K562 (cell line): ENCODE results near the gene ATP10B. TPM values are rescaled to one million over a fixed set of nuclear protein-coding genes. Genes with fewer than 3 reads are reported as not detected.

Source experiments
- ATAC-seq: fragments of 200-7000 bp; cut with Tn5 transposase; 3 replicates; pipeline ENCODE4 v1.9.1; 2020; ENCODE audit warnings: moderate library complexity
- BruUV-seq: library from RNA; stranded (reverse); fragments of 400-500 nt; replicated peaks from 2 replicates; lab custom pipeline; 2021; lab: Mats Ljungman, UMichigan
- CTCF ChIA-PET: fragments of 300-600 bp; formaldehyde crosslinking; extraction: SDS; loops from one replicate; lab custom pipeline; 2021; ENCODE audit warnings: low intra/inter-chr PET ratio; lab: Yijun Ruan, JAX
- POLR2A ChIA-PET: fragments of 300-600, 350-650 bp; sonication (Branson Sonifier 250); formaldehyde crosslinking; extraction: SDS; loops from one replicate; lab custom pipeline; 2021; ENCODE audit warnings: antibody characterized with exemption, inconsistent platforms; lab: Yijun Ruan, JAX
- DNase-seq, 4 experiments: peaks; one replicate each; pipeline versions ENCODE4 v3.0.0 to v3.0.0-alpha.2; 2011 to 2018; ENCODE audit warnings: low spot score in 3 of 4, mixed read lengths in 3 of 4; ENCODE audit errors: extremely low read depth in 1 of 4
- FAIRE-seq: peaks from 2 replicates; lab custom pipeline; 2011; peaks lifted over from hg19 to GRCh38; lab: Jason Lieb, UNC
- H2AFZ ChIP-seq: 2 replicates; pipeline ENCODE4 v1.6.0; 2011; ENCODE audit warnings: low read depth, low read length, control low read depth, inconsistent platforms
- H3K27ac ChIP-seq: fragments of 200-600 bp; 3 replicates; pipeline ENCODE4 v1.8.0; 2011; ENCODE audit warnings: low read depth, mild to moderate bottlenecking, control low read depth, inconsistent platforms, low read length, moderate library complexity, mixed read lengths; ENCODE audit errors: extremely low read depth
- H3K27me3 ChIP-seq, 2 experiments: fragments of 300-600 bp in 1 of 2; 2 replicates in 1 of 2; 3 replicates in 1 of 2; pipeline versions ENCODE4 v1.6.0 to v1.8.0; 2011; ENCODE audit warnings: inconsistent platforms in 2 of 2, low read length in 2 of 2, mild to moderate bottlenecking in 1 of 2, mixed read lengths in 1 of 2, moderate library complexity in 1 of 2; ENCODE audit not compliant: control insufficient read depth in 2 of 2, insufficient read depth in 2 of 2
- H3K36me3 ChIP-seq: fragments of 300-600 bp; 3 replicates; pipeline ENCODE4 v1.8.0; 2011; ENCODE audit warnings: mild to moderate bottlenecking, low read length, inconsistent platforms; ENCODE audit not compliant: control insufficient read depth, insufficient read depth
- H3K4me1 ChIP-seq, 2 experiments: fragments of 200-600 bp in 1 of 2; replicated peaks in 1 of 2; 2 replicates in 1 of 2; 3 replicates in 1 of 2; pipeline versions ENCODE4 v1.5.1 to v1.8.0; 2011; ENCODE audit warnings: inconsistent platforms in 2 of 2, low read length in 2 of 2, mild to moderate bottlenecking in 1 of 2, mixed read lengths in 1 of 2, moderate library complexity in 1 of 2; ENCODE audit not compliant: control insufficient read depth in 2 of 2, insufficient read depth in 2 of 2
- H3K4me2 ChIP-seq: 2 replicates; pipeline ENCODE4 v1.6.1; 2011; ENCODE audit warnings: low read length, control low read depth, inconsistent platforms, mixed read lengths; ENCODE audit not compliant: insufficient read depth
- H3K4me3 ChIP-seq: fragments of 200-600 bp; sonication (generic), shearing (Covaris generic); 2 replicates; pipeline ENCODE4 v1.5.1; 2016; ENCODE audit warnings: control low read depth, inconsistent platforms
- H3K79me2 ChIP-seq: fragments of 200-600 bp; 3 replicates; pipeline ENCODE4 v1.8.0; 2011; ENCODE audit warnings: low read length, inconsistent platforms; ENCODE audit not compliant: control insufficient read depth, insufficient read depth
- H3K9ac ChIP-seq, 2 experiments: 2 replicates each; pipeline versions ENCODE4 v1.6.0 to v1.6.1; 2011; ENCODE audit warnings: low read depth in 2 of 2, low read length in 2 of 2, control low read depth in 1 of 2, inconsistent platforms in 1 of 2, mild to moderate bottlenecking in 1 of 2, mixed read lengths in 1 of 2; ENCODE audit not compliant: insufficient read depth in 1 of 2
- H3K9me1 ChIP-seq: one replicate; pipeline ENCODE4 v1.6.0; 2011; ENCODE audit warnings: inconsistent platforms, mild to moderate bottlenecking, low read length, moderate library complexity; ENCODE audit not compliant: control insufficient read depth, insufficient read depth
- H3K9me3 ChIP-seq: replicated peaks from 2 replicates; pipeline ENCODE4 v1.5.1; 2011; ENCODE audit warnings: low read depth, low read length, inconsistent platforms; ENCODE audit not compliant: control insufficient read depth, insufficient read depth
- H4K20me1 ChIP-seq: replicated peaks from 2 replicates; pipeline ENCODE4 v1.6.1; 2011; ENCODE audit warnings: low read length, inconsistent platforms, mixed read lengths; ENCODE audit not compliant: control insufficient read depth, insufficient read depth
- ADNP ChIP-seq: fragments of 200-800 bp; sonication (Bioruptor generic); IDR thresholded peaks from 2 replicates; pipeline ENCODE4 v1.6.1; 2016; ENCODE audit warnings: missing genetic modification characterization, missing compliant biosample characterization
- CHCHD3 ChIP-seq: fragments of 250-450 bp; sonication (Bioruptor Pico); IDR thresholded peaks from 2 replicates; pipeline ENCODE4 v2.1.2; 2022; ENCODE audit warnings: mild to moderate bottlenecking
- CTCF ChIP-seq, 3 experiments: IDR thresholded peaks in 2 of 3; conservative IDR thresholded peaks in 1 of 3; 2 replicates each; pipeline ENCODE4 v1.5.1; 2011 to 2012; ENCODE audit warnings: low read length in 3 of 3, mild to moderate bottlenecking in 3 of 3, control low read depth in 2 of 3, improper control_type of control experiment in 1 of 3, inconsistent platforms in 1 of 3, low read depth in 1 of 3, mixed read lengths in 1 of 3, moderate library complexity in 1 of 3; ENCODE audit not compliant: insufficient read depth in 2 of 3
- MEF2D ChIP-seq: conservative IDR thresholded peaks from 2 replicates; pipeline ENCODE4 v1.6.1; 2016; ENCODE audit warnings: low read depth, missing genetic modification characterization, missing compliant biosample characterization
- NCOA1 ChIP-seq: fragments of 450-650 bp; IDR thresholded peaks from 2 replicates; pipeline ENCODE4 v1.6.1; 2016; ENCODE audit warnings: low read depth
- PRPF4 ChIP-seq: fragments of 200-400 bp; formaldehyde crosslinking; IDR thresholded peaks from one replicate; pipeline ENCODE4 v1.6.1; 2017; ENCODE audit warnings: low read length, low read depth, mild to moderate bottlenecking; ENCODE audit not compliant: insufficient read depth, poor library complexity, severe bottlenecking
- RAD21 ChIP-seq, 2 experiments: fragments of 250-450 bp in 1 of 2; fragments of 450-650 bp in 1 of 2; sonication (Bioruptor Pico) in 1 of 2; formaldehyde crosslinking in 1 of 2; IDR thresholded peaks in 1 of 2; conservative IDR thresholded peaks in 1 of 2; 2 replicates each; pipeline versions ENCODE4 v1.4.0 to v1.8.0; 2020 to 2022; ENCODE audit warnings: mild to moderate bottlenecking in 2 of 2, moderate library complexity in 1 of 2
- SNAPC5 ChIP-seq: fragments of 250-450 bp; sonication (Bioruptor Pico); IDR thresholded peaks from 2 replicates; pipeline ENCODE4 v1.8.0; 2021; ENCODE audit warnings: moderate library complexity, mild to moderate bottlenecking, inconsistent platforms
- TAF7 ChIP-seq: fragments of 450-650 bp; IDR thresholded peaks from 2 replicates; pipeline ENCODE4 v1.6.1; 2016; ENCODE audit warnings: missing genetic modification characterization, missing compliant biosample characterization
- in situ Hi-C: fragments of 300-500 bp; cut with MboI; formaldehyde crosslinking; loops from 4 replicates; pipeline ENCODE4 v1.15.0; 2018; ENCODE audit warnings: inconsistent platforms, mixed read lengths
- intact Hi-C: fragments of 100-400 bp; cut with micrococcal nuclease; formaldehyde crosslinking; loops from 2 replicates; pipeline ENCODE4 v1.14.2; 2022
- polyA plus RNA-seq, 8 experiments: library from polyadenylated mRNA; depleted of rRNA in 4 of 8; stranded (reverse) in 5 of 8; unstranded in 3 of 8; fragments of >200 nt; fragmentation: Nextera tagmentation in 2 of 8; fragmentation: Illumina TruSeq in 1 of 8; extraction: Ambion mirVana in 2 of 8; extraction: Trizol in 1 of 8; gene quantifications; 2 replicates each; pipeline versions ENCODE4 v1.2.1 to v1.2.3, GENCODE V29; 2011 to 2014; ENCODE audit warnings: inconsistent platforms in 1 of 8, missing spikeins in 1 of 8
- total RNA-seq, 7 experiments: library from RNA; depleted of rRNA in 6 of 7; stranded (reverse); fragments of >200 nt in 6 of 7; fragmentation: Illumina TruSeq in 2 of 7; extraction: Trizol in 2 of 7; gene quantifications; 2 replicates each; pipeline versions ENCODE4 v1.2.1 to v1.2.3, GENCODE V29; 2011 to 2021; ENCODE audit warnings: low replicate concordance in 1 of 7

The ATP10B gene
- total and polyA plus RNA-seq, 9 of the 15 experiments (the other 6 are each of a cell fraction or from before 2014, with no cell fraction given): 0.04 TPM; not detected in 8

GRCh38 chr5:160649304-160649703 lies 202.7 kb downstream of the ATP10B start:
- no peak for TF ChIP-seq ADNP (tag)
- TF ChIP-seq RAD21 (CRISPR knock-in tag; conservative IDR thresholded peaks at IDR 0.05 in 1 of 2, IDR thresholded peaks at IDR 0.05 in 1 of 2): peak in 1 of 2 experiments; percentile 32; a peak in 2 of 4 replicates
- 0 out of 6 replicates have a peak, but pooled peaks of 1 of the 3 experiments have one; percentile 17 for TF ChIP-seq CTCF (IDR thresholded peaks at IDR 0.05 in 2 of 3, conservative IDR thresholded peaks at IDR 0.05 in 1 of 3; ENCODE audit: insufficient read depth in 2 of 3, low read depth in 1 of 3, low read length in 3 of 3)
- ChIA-PET POLR2A (no interaction called here), CTCF (no interaction called here)
- Histone ChIP-seq H4K20me1 (no peaks in the 10 kb centered on the region), H3K9ac (no peak overlapping the region), H3K4me1 (no peaks in the 10 kb centered on the region), H3K4me3 (no peak overlapping the region), H3K36me3 (no peaks in the 10 kb centered on the region), H3K4me2 (no peak overlapping the region), H3K9me3 (no peaks in the 10 kb centered on the region), H3K9me1 (no peaks in the 10 kb centered on the region), H3K27ac (no peak overlapping the region), H3K27me3 (no peaks in the 10 kb centered on the region), H2AFZ (no peak overlapping the region), H3K79me2 (no peaks in the 10 kb centered on the region)
- BruUV-seq: no TSS peak
- ATAC-seq (0 out of 3 replicates have a peak, but pooled peaks have one; percentile 34), DNase-seq (no peak), FAIRE-seq (no peak)
- intact Hi-C loops (no loop called here), in situ Hi-C loops (no loop called here)

- Histone ChIP-seq H3K27me3 (no peaks in the 10 kb centered on the region), H3K36me3 (no peaks in the 10 kb centered on the region), H3K4me2 (no peak overlapping the region), H3K9ac (no peak overlapping the region), H3K27ac (no peak overlapping the region), H3K79me2 (no peaks in the 10 kb centered on the region), H3K9me3 (no peaks in the 10 kb centered on the region), H3K4me1 (no peaks in the 10 kb centered on the region), H3K4me3 (no peak overlapping the region), H4K20me1 (no peaks in the 10 kb centered on the region), H3K9me1 (no peaks in the 10 kb centered on the region)
- FAIRE-seq: no peak
- ATAC-seq: no peak
- intact Hi-C loops (no loop called here), in situ Hi-C loops (no loop called here)
- DNase-seq: no peak
- ChIA-PET POLR2A (no interaction called here), CTCF (no interaction called here)
- BruUV-seq: no TSS peak
- no peak for TF ChIP-seq TAF7
- TF ChIP-seq NCOA1: no peak
- no peak for TF ChIP-seq MEF2D
- TF ChIP-seq PRPF4: no peak
- TF ChIP-seq CHCHD3 (CRISPR knock-in tag): no peak
- TF ChIP-seq SNAPC5 (CRISPR knock-in tag): no peak
- TF ChIP-seq, all 486 proteins: peak for 0
- H2AFZ ChIP-seq: no peak overlapping the region
These were observed 206.0 kb downstream of the ATP10B start for GRCh38 chr5:160646033-160646432.
